Osteoblast (primary cell): ENCODE results near the gene VPS37B. TPM values are rescaled to one million over a fixed set of nuclear protein-coding genes. Genes with fewer than 3 reads are reported as not detected.
"Not testable (repeated sequence)": the region's sequence is repeated elsewhere in the genome, so short reads cannot be mapped to it uniquely, and the experiment has no call there.

Source experiments
- DNase-seq: peaks from one replicate; pipeline ENCODE4 v3.0.0; 2011; ENCODE audit warnings: low spot score, mixed read lengths; ENCODE audit not compliant: insufficient read length; ENCODE audit errors: missing footprints
- H2AFZ ChIP-seq: 2 replicates; pipeline ENCODE4 v1.6.0; 2011; ENCODE audit warnings: mild to moderate bottlenecking, low read length
- H3K27ac ChIP-seq: 2 replicates; pipeline ENCODE4 v1.5.1; 2011; ENCODE audit warnings: mild to moderate bottlenecking, low read depth, low read length, moderate library complexity
- H3K27me3 ChIP-seq: 2 replicates; pipeline ENCODE4 v1.6.0; 2012; ENCODE audit warnings: mild to moderate bottlenecking, control low read depth, inconsistent platforms, low read length, moderate library complexity; ENCODE audit not compliant: insufficient read depth
- H3K36me3 ChIP-seq: 2 replicates; pipeline ENCODE4 v1.5.1; 2011; ENCODE audit warnings: mild to moderate bottlenecking, low read length, control low read depth, moderate library complexity; ENCODE audit not compliant: insufficient read depth
- H3K4me1 ChIP-seq: 2 replicates; pipeline ENCODE4 v1.5.1; 2011; ENCODE audit warnings: mild to moderate bottlenecking, low read length, control low read depth, moderate library complexity; ENCODE audit not compliant: insufficient read depth
- H3K4me2 ChIP-seq: 2 replicates; pipeline ENCODE4 v1.6.0; 2011; ENCODE audit warnings: mild to moderate bottlenecking, low read length; ENCODE audit not compliant: insufficient read depth
- H3K4me3 ChIP-seq: fragments of 200-600 bp; sonication (generic); 3 replicates; pipeline ENCODE4 v1.5.1; 2012; ENCODE audit warnings: mild to moderate bottlenecking, low read length, inconsistent platforms; ENCODE audit not compliant: insufficient read depth
- H3K79me2 ChIP-seq: 2 replicates; pipeline ENCODE4 v1.6.0; 2012; ENCODE audit warnings: mild to moderate bottlenecking, low read length, control low read depth, inconsistent platforms; ENCODE audit not compliant: insufficient read depth
- H3K9me3 ChIP-seq: 2 replicates; pipeline ENCODE4 v1.5.1; 2011; ENCODE audit warnings: low read depth, low read length, control low read depth
- H4K20me1 ChIP-seq: 2 replicates; pipeline ENCODE4 v1.6.0; 2012; ENCODE audit warnings: mild to moderate bottlenecking, low read length, control low read depth; ENCODE audit not compliant: insufficient read depth
- total RNA-seq: library from RNA; depleted of rRNA; stranded (reverse); fragments of >200 nt; gene quantifications from 2 replicates; pipeline ENCODE4 v1.2.3, GENCODE V29; 2012
- TF ChIP-seq, protein P1 (sequence below): IDR thresholded peaks from 2 replicates; pipeline ENCODE4 v1.5.1; 2011; ENCODE audit warnings: mild to moderate bottlenecking, low read depth, low read length, moderate library complexity; ENCODE audit errors: extremely low read depth

The VPS37B gene
- total RNA-seq, 1 donor = 19.2 TPM

DNA sequence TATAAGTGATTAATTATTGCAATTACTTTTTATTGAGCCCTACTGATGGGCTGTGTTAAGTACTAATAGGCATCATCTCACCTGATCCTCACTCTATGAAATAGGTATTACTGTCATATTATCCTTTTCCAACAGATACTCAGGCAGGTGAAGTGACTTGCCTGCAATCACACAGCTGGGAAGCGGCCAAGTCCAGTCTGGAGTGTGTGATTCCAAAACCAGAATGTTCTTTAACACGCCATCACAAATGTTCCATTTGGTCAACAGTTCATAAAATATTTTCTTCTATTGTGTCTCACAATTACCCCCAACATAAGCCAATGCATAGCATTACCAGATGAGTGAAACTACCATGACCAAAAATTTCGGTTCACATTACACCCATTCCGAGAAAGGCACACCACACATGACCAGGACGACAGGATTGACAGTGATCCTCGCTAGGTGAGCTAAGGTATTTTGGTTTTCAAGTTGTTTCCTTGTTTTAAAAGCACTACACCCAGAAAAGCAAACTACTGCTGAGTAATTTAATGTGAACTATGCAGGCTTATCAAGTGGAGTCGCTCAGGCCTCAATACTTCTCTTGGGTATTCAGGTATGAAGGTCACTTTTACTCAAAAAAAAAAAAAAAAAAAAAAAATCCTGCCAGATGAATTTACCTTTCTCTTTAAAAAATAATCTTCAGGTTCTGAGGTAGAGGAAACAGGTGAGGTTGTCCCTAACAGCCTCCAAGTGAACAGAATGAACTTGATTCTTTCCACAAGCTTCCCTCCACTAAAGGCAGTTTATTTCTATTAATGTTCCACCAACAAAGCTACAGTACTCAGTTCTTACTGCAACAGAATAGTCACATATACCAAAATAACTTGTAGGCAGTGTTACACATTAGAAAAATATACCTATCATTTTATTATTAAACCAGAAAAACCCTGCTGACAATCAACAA, 2.4 kb downstream of the VPS37B start:
- Histone ChIP-seq H3K27me3 (no peaks in the 10 kb centered on the region), H2AFZ (no peak overlapping the region), H3K4me3 (no peak overlapping the region), H3K9me3 (no peaks in the 10 kb centered on the region), H3K4me1 (peaks cover 52% of the 10 kb centered on the region), H3K27ac (peak overlapping the region; percentile 19), H4K20me1 (peaks cover 28% of the 10 kb centered on the region), H3K36me3 (no peaks in the 10 kb centered on the region), H3K4me2 (peak overlapping the region; percentile 96), H3K79me2 (peaks cover 64% of the 10 kb centered on the region)
- DNase-seq = no peak
- TF ChIP-seq, protein P1, sequence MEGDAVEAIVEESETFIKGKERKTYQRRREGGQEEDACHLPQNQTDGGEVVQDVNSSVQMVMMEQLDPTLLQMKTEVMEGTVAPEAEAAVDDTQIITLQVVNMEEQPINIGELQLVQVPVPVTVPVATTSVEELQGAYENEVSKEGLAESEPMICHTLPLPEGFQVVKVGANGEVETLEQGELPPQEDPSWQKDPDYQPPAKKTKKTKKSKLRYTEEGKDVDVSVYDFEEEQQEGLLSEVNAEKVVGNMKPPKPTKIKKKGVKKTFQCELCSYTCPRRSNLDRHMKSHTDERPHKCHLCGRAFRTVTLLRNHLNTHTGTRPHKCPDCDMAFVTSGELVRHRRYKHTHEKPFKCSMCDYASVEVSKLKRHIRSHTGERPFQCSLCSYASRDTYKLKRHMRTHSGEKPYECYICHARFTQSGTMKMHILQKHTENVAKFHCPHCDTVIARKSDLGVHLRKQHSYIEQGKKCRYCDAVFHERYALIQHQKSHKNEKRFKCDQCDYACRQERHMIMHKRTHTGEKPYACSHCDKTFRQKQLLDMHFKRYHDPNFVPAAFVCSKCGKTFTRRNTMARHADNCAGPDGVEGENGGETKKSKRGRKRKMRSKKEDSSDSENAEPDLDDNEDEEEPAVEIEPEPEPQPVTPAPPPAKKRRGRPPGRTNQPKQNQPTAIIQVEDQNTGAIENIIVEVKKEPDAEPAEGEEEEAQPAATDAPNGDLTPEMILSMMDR = no peak

DNA sequence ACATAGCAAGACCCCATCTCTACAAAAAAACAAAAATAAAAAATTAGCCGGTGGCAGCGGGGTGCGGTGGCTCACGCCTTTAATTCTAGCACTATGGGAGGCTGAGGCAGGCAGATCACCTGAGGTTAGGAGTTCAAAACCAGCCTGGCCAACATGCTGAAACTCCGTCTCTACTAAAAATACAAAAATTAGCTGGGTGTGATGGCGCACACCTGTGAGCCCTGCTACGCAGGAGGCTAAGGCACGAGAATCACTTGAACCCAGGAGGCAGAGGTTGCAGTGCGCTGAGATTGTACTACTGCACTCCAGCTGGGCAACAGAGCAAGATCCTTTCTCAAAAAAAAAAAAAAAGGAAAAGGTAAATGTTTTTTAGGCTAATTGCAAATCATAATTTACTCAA, 3.2 kb downstream of the VPS37B start:
- Histone ChIP-seq H3K4me2 (peak overlapping the region; percentile 77), H3K27ac (peak overlapping the region; percentile 69), H3K79me2 (peaks cover 71% of the 10 kb centered on the region), H4K20me1 (peaks cover 35% of the 10 kb centered on the region), H3K4me1 (peaks cover 54% of the 10 kb centered on the region)
- not testable (repeated sequence) for H3K27me3 ChIP-seq, H3K9me3 ChIP-seq, H3K4me3 ChIP-seq, DNase-seq, H3K36me3 ChIP-seq, H2AFZ ChIP-seq

DNA sequence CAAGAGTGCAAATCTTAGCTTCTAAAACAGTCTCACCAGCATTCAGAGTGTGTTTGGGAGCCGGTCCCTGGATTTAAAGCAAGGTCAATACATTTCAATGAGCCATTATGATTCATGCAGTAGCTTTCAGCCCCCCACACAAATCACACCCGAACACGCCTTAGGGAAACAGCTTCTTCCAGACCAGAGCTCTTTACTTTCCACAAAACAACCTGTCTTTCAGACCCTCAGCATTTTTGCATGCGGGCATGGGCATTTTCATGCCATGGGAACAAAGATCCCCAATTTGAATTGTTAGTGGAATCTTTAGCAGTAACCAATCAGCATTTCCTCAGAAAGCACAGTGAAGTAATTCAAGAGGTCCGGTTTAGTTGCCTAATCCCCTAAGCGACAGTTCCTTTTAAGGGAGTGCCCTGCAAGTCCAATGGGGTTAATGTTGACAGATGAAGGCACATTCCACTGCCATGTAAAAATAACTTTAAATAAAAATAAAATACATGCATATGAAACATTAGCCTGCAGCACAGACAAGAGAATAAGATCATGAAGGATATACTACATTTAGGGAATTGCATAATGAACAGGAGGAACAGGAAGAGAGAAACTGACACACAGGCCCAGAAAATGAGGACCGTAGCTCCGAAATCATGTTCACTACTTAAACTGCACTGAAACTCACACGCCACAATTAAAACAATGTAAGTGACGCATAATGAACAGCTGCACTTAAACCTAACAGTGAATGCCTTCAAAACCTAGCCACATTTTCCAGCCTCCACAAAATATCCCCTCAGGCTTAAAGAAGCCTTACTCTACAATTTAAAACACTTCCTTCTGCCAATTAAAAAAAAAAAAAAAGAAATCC, 4.0 kb downstream of the VPS37B start:
- Histone ChIP-seq H3K4me3 (peak overlapping the region; percentile 40), H3K27me3 (no peaks in the 10 kb centered on the region), H3K27ac (peak overlapping the region; percentile 69), H3K4me1 (peaks cover 63% of the 10 kb centered on the region), H2AFZ (no peak overlapping the region), H4K20me1 (peaks cover 43% of the 10 kb centered on the region), H3K36me3 (no peaks in the 10 kb centered on the region), H3K4me2 (peak overlapping the region; percentile 77), H3K79me2 (peaks cover 80% of the 10 kb centered on the region), H3K9me3 (no peaks in the 10 kb centered on the region)
- TF ChIP-seq, protein P1 = no peak
- peak; percentile 94 for DNase-seq

DNA sequence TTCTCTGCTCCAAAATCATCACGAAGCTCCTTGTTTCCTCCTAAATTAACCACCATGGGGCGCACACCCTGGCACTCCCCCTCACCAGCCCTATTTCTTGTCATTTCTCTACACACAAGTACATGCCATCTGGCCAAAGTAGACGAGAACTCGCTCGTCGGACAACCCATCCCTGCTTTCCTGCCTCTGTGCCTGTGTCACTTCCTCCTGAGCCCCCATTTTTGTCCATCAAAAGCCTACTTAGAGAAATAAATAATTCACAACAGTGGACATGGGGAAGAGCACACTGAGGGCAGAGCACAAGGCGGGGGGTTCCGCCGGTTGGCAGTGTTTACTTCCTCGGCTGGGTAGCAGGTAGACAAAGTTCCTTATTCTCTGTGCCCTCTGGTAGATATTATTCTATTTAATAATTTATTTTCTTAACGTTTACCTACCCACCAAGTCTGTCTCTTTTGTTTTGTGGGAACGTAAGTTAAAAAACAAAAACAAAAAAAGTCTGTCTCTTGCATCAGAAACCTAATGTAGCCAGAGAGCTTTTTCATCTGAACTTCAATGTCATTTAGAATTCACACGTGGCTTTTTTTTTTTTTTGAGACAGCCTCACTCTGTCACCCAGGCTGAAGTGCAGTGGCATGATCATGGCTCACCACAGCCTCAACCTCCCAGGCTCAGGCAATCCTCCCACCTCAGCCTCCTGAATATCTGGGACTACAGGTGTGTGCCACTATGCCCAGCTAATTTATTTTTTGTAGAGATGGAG, 6.0 kb downstream of the VPS37B start:
- H3K4me1 ChIP-seq = peaks cover 69% of the 10 kb centered on the region
- H3K27ac ChIP-seq = no peak overlapping the region
- H2AFZ ChIP-seq = no peak overlapping the region
- H4K20me1 ChIP-seq = peaks cover 51% of the 10 kb centered on the region
- H3K27me3 ChIP-seq = no peaks in the 10 kb centered on the region
- peaks cover 89% of the 10 kb centered on the region for H3K79me2 ChIP-seq
- DNase-seq = no peak
- H3K4me2 ChIP-seq = no peak overlapping the region
- no peaks in the 10 kb centered on the region for H3K9me3 ChIP-seq
- TF ChIP-seq, protein P1 = no peak
- no peaks in the 10 kb centered on the region for H3K36me3 ChIP-seq
- no peak overlapping the region for H3K4me3 ChIP-seq
